ENCODE data around the gene EIF4ENIF1.

Gene EIF4ENIF1

GRCh38 chr22:31447337-31447736 is 42.3 kb downstream of the EIF4ENIF1 start:
- no peak for TF ChIP-seq CTCF (conservative IDR thresholded peaks at IDR 0.05; ENCODE audit: low read length)
- no peak for DNase-seq (ENCODE audit: low read depth)
- H3K4me3 ChIP-seq (ENCODE audit: low read length), result no peak overlapping the region

- no peak overlapping the region for H3K4me3 ChIP-seq (ENCODE audit: low read length)
- DNase-seq (ENCODE audit: low read depth), result no peak
- no peak for TF ChIP-seq CTCF (conservative IDR thresholded peaks at IDR 0.05; ENCODE audit: low read length)
These were observed 42.9 kb downstream of the EIF4ENIF1 start for GRCh38 chr22:31446767-31447166.

GRCh38 chr22:31446208-31446607 is 43.4 kb downstream of the EIF4ENIF1 start:
- no peak for TF ChIP-seq CTCF (conservative IDR thresholded peaks at IDR 0.05; ENCODE audit: low read length)
- no peak for DNase-seq (ENCODE audit: low read depth)
- no peak overlapping the region for H3K4me3 ChIP-seq (ENCODE audit: low read length)

- H3K4me3 ChIP-seq (ENCODE audit: low read length), result no peak overlapping the region
- TF ChIP-seq CTCF (conservative IDR thresholded peaks at IDR 0.05; ENCODE audit: low read length), result no peak
- DNase-seq (ENCODE audit: low read depth), result no peak
These were observed 44.0 kb downstream of the EIF4ENIF1 start for GRCh38 chr22:31445642-31446041.

GRCh38 chr22:31443516-31443915 is 46.1 kb downstream of the EIF4ENIF1 start:
- H3K4me3 ChIP-seq (ENCODE audit: low read length), result no peak overlapping the region
- DNase-seq (ENCODE audit: low read depth), result no peak
- TF ChIP-seq CTCF (conservative IDR thresholded peaks at IDR 0.05; ENCODE audit: low read length), result no peak

- TF ChIP-seq CTCF (conservative IDR thresholded peaks at IDR 0.05; ENCODE audit: low read length), result no peak
- no peak for DNase-seq (ENCODE audit: low read depth)
These were observed 46.7 kb downstream of the EIF4ENIF1 start for GRCh38 chr22:31442768-31443489.

GRCh38 chr22:31441652-31442051 is 48.0 kb downstream of the EIF4ENIF1 start:
- H3K4me3 ChIP-seq (ENCODE audit: low read length), result no peak overlapping the region
- no peak for DNase-seq (ENCODE audit: low read depth)
- no peak for TF ChIP-seq CTCF (conservative IDR thresholded peaks at IDR 0.05; ENCODE audit: low read length)

More at GRCh38 chr22:31442768-31443489, 46.7 kb downstream of the EIF4ENIF1 start:
- no peak overlapping the region for H3K4me3 ChIP-seq (ENCODE audit: low read length)
